ENCODE results near the gene PWWP2B.
"Not testable (repeated sequence)": the region's sequence is repeated elsewhere in the genome, so short reads cannot be mapped to it uniquely, and the experiment has no call there.

The PWWP2B gene

GRCh38 chr10:132420981-132421846, 24.2 kb downstream of the PWWP2B start:
- DNase-seq = no peak

GRCh38 chr10:132421847-132422751, 25.1 kb downstream of the PWWP2B start:
- DNase-seq = no peak

- DNase-seq = peak; percentile 71
Observed at GRCh38 chr10:132422903-132423825, 26.2 kb downstream of the PWWP2B start.

- no peak for DNase-seq
Observed at GRCh38 chr10:132423966-132424861, 27.2 kb downstream of the PWWP2B start.

GRCh38 chr10:132425029-132425756, 28.2 kb downstream of the PWWP2B start:
- DNase-seq = no peak

GRCh38 chr10:132425757-132426155, 28.8 kb downstream of the PWWP2B start:
- DNase-seq = no peak

GRCh38 chr10:132427006-132427771, 30.2 kb downstream of the PWWP2B start:
- no peak for DNase-seq

- no peak for DNase-seq
Observed at GRCh38 chr10:132427939-132428367, 31.0 kb downstream of the PWWP2B start.

- DNase-seq = no peak
Observed at GRCh38 chr10:132428486-132428995, 31.5 kb downstream of the PWWP2B start.

GRCh38 chr10:132429281-132430230, 32.6 kb downstream of the PWWP2B start:
- DNase-seq = no peak

GRCh38 chr10:132430231-132430743, 33.3 kb downstream of the PWWP2B start:
- no peak for DNase-seq

- DNase-seq = no peak
Observed at GRCh38 chr10:132430861-132431271, 33.9 kb downstream of the PWWP2B start.

GRCh38 chr10:132431537-132432175, 34.7 kb downstream of the PWWP2B start:
- DNase-seq = no peak

- no peak for DNase-seq
Observed at GRCh38 chr10:132432176-132432540, 35.2 kb downstream of the PWWP2B start.

- DNase-seq = no peak
Observed at GRCh38 chr10:132433671-132434340, 36.8 kb downstream of the PWWP2B start.

- DNase-seq = no peak
Observed at GRCh38 chr10:132434405-132435005, 37.5 kb downstream of the PWWP2B start.

- not testable (repeated sequence) for DNase-seq
Observed at GRCh38 chr10:132435320-132435719, 38.3 kb downstream of the PWWP2B start.
